ENCODE data around the gene SND1.
"Not testable (repeated sequence)": the region's sequence is repeated elsewhere in the genome, so short reads cannot be mapped to it uniquely, and the experiment has no call there.

SND1 gene

DNA sequence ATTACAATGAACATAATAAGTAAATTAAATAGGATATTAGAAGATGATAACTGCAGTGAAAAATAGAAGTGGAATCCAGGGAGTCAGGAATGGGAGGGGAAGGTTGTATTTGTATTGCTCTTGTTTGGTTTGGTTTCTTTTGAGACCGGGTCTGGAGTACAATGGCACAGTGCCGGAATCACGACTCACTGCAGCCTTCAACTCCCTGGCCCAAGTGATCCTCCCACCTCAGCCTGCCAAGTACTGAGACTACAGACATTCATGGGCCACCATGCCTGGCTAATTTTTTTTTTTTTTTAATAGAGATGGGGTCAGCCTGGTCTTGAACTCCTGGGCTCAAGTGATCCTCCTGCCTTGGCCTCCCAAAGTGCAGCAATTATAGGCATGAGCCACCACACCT lies 439.1 kb downstream of the SND1 start:
- DNase-seq: peak; percentile 15

DNA sequence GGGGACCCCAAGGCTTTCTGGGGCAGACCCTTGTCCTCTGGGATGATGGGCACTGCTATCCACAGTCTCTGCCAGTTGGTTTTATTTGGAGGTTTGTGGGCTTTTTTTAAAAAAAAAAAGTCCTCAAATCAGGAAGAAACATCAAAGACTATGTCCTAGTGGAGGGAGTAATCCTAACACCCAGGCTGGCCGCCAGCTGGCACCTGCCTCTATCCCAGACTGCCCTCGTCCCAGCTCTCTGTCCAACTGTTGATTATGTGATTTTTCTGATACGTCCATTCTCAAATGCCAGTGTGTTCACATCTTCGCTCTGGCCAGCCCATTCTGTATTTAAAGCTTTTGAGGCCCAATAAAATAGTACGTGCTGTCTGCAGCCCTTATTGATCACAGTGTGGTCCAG lies 440.2 kb downstream of the SND1 start:
- DNase-seq: no peak

DNA sequence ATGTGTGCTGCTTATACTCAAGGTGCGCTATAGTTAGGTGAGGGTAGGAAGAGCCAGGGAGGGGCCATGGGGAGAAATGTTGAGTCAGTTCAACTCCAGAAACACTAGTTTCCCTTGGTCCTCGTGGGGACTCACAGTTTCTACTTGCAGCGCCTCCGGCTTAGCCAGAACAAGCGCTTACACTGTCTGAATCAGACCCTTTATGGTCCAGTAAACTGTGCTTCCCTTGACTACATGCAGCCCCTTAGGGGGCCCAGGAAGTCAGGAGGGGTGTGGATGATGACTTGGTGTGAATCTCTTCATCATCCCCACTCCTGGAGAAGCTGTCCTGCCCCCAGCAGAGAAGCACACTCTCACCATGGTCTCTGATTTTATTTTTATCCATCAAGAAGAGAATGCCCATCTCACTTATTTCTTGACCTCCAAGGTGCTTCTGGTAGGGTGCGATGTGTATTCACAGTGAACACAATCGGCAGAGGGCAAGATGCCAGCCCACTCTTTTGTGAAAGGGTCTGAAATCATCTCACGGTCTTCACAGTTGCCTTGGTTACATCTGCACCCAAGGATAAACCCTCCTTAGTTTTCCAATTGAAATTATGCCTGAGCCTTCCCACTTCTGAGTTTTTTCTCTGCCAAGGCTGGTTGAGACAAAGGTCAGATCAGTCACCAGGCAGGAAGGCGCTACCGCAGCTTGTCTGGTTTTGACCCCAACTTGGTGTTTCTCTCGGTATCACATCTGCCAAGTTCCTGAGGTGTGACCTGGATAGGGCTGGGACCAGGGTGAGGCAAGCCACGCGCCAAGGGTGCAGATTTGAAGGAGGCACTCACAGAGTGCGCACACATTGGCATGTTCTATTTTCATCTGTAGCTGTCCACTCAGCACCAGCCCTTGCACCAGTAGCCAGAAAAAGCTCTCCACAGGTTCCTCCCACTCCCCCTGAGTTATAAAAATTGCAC lies 441.9 kb downstream of the SND1 start:
- no peak for DNase-seq

DNA sequence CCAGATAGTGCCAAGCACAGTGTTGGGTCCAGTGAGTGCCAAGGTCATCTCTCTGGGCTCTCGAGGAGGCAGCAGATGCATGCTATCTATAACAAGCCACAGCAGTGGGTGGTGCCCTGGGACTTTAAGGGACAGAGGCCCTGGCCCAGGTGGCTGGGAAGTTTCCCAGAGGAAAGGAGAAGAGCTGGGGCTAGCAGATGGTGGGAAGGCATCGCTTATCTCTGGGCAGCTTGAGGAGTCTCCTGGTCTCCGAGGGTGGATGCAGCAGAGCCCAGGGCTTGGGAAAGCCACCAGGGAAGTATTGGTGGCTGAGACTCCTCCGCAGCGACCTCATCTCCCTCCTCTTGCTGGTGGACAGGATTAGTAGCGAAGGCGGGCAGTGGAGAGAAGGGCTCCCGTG lies 442.7 kb downstream of the SND1 start:
- no peak for DNase-seq

DNA sequence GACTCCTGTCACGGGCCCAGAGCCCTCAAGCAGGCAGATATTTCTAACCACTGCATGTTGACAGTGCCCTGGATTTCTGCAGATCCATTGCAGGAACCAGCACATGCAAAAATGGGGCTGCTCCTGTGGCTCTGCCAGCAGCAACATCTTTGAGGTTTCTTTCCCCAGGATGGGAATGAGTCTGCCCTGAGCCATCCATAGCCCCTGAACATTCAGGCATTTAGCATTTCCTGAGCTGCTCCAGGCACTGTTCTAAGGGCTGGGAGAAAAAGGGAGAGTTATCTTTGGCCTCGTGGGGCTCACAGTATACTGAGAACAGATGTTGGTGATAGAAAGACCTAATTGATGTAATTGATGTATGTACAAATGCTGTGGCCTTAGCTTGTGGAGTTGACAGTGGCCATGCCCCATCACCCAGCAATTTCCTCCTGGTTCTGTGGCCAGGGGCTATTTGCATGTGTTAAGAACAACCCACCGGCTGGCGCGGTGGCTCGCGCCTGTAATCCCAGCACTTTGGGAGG lies 445.3 kb downstream of the SND1 start:
- peak; percentile 16 for DNase-seq

DNA sequence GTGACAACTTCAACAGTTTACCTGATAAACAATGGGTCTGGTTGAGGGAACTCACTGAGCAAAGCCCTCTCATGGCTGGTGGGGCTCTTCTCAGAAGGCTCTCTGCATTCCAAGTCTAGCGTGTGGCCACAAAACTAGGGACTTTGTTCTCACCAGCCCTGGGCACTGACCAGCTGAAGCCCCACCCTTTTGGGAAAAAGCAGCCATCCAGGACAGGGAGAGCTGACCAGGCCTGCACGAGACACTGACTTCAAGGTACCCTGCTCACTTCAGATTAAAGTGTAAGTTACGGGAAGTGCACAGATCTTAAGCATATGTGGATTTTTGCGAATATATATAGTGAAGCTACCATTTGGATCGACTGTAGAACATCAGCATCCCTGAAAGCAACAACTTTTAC lies 446.6 kb downstream of the SND1 start:
- no peak for DNase-seq

DNA sequence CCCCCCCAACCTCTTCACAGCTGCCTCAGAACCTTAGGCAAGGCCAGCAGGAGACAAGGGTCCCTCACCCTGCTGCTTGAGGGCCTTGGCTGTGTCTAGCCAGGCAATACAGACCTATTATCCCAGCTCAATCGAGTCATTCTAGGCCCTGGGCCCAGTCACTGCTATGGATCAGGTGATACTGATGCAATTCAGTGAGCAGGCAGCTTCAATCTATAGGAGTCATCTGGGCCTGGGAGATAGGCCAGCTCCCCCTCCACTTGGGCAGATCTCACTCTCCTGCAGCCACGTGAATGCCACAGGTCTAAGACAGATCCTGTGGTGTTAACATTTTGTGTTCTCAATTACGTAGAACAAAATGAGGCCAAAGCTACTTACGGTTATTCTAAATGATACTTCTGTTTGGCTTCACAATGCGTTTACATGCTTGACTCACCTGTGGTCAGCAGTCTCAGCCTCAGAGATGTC lies 447.2 kb downstream of the SND1 start:
- DNase-seq: peak; percentile 52

DNA sequence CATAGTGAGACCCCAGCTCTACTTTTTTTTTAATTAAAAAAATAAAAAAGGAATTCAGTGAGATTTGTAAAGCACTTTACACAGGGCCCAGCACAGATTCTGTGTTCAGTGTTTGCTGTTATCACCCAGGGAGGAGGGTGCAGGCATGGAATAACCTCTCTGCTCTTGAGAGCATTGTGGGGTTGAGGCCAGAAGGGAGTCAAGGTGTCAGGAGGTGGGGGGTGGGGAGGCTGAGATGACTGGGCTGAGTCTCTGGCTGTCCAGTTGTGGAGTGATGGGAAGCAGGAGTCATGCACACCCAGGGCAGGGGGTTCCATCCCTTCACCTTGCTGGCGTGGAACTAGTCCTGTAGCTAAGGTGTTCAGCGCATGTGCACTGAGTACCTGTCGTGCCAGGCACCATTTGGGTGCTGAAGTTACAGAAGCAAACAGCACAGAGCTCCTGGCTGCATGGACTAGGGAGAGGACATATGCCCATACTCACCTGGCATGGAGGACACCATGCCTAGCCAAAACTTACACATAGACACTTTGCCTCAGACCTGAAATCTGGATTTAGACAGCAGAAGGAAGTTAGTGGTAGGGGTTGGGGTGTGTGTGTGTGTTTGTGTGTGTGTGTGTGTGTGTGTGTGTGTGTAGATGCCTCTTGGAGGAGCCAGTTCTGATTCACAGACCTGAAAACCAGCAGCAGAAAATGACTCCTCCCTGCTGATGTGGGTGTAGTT lies 448.4 kb downstream of the SND1 start:
- DNase-seq: peak; percentile 11

DNA sequence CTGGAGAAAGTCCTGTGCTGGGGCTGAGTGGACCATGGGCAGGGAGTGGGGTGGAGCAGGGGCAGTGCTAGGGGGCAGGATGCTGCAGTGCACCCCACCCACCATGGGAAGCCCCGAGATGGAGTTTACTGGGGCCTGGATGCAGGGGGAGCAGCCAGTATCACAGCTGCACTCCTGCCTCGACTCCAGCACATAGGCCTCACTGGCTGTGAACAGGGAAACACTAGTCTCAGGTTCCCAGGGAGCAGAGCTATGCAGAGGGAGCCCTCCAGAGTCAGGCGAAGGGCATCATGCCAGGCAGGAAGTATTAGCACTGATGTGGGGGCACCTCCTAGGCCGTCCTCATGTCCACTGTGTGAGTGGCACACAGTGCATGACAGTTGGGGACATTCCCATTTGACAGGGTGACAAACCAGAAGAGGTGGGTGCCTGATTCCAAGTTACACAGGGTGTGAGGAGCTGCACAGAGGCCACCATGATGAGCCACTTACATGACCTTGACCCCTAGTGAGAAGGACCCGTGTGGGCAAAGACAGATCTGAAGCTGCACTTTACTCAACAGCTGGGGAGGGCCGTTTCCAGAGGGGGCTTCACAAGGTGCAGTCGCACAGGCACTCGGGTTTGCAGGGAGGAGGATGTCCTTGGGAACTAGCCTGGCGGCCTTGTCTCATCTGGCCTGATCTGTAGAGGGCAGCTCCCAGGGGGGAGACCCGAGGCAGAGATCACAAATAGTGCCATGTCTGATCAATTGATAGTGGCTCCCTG lies 449.1 kb downstream of the SND1 start:
- DNase-seq: no peak

DNA sequence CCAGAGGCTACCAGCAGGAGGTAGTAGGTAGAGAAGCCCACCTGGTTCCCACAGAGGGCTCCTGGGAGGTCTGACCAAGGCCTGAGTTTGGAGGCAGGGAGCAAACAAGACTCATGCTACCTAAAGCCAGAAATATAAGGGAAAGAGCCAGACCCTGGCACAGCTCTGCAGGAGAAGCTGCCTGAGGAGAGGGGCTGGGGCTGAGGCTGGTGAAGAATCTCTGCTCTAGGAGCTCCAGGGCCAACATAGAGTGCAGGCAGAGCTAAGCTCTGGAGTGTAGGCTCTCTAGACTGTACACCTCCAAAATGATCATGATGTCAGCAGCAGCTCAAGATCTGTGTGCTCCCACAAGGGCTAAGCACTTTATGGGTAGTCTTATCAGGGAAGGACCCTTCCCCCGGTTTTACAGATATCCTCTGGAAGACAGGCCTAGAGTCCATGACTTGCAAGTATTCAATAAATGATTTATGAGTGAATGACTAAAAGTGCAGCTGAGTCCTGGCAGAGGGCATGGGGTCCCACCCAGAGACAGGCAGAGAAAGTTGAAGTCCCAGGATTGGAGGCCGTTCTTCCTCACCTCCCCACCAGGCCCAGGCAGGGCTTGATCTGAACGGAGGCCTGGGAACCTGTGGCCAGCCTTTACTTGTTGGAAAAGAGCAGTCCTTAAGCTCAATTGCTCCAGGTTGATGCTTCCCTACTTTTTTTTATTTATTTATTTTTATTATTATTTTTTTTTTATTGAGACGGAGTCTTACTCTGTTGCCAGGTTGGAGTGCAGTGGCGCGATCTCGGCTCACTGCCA lies 450.7 kb downstream of the SND1 start:
- DNase-seq: no peak

DNA sequence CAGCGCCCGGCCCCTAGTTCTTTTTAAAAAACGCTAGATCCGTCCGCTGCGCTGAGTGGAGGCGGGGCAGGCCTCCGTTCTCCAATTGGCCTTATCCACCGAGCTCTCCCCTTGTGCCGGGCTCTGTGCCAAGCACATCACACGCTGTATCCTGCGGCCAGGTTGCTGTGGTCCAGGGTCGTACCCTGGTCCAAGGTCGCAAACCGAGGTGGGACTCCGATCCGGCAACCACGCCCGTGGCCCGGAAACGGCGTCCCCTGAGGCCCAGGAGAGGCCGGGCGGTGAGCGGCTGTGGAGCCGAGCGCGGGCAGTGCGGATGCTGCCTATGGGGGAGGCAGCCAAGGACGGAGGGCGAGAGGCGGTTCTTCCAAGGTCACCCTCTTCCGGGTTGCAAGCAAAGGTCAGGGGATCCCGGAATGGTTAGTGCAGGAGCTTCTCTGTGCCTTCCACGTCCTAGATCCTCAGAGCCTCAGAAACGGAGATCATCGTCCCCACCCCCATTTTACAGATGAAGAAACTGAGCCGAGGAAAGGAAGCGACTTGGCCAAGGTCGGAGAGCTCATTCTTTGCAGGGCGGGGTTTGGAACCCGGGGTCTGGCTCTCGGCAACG lies 451.6 kb downstream of the SND1 start:
- peak; percentile 43 for DNase-seq

DNA sequence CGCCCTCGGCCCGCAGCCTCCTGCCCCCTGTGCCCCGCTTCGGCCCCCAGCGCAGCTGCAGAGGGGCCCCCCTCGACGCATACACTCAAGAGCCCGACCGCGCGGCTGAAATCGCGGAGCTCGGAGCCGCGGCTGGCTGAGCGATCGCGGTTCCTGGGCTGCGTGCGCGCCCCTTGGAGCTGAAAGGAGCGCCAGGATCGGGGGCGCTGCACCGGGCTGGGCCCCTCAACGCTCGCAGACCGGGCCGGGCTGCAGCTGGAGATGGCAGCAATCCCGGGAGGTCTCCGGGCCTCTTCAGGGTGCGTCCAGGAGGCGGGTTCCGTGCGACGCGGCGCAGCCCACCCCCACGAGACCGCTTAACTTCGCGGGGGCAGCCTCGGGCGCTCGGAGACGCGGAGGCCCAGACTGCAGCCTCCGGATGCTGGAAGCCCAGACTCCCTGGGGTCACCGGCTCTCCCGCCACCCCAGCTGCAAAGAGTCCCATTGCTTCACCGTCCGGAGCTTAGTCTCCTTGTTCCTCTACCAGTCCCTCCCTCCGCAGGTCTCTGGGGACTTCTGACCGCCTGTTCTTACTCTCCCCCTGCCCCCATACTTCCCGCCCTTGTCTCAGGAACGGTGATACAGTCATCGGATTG lies 452.2 kb downstream of the SND1 start:
- DNase-seq: peak; percentile 50

DNA sequence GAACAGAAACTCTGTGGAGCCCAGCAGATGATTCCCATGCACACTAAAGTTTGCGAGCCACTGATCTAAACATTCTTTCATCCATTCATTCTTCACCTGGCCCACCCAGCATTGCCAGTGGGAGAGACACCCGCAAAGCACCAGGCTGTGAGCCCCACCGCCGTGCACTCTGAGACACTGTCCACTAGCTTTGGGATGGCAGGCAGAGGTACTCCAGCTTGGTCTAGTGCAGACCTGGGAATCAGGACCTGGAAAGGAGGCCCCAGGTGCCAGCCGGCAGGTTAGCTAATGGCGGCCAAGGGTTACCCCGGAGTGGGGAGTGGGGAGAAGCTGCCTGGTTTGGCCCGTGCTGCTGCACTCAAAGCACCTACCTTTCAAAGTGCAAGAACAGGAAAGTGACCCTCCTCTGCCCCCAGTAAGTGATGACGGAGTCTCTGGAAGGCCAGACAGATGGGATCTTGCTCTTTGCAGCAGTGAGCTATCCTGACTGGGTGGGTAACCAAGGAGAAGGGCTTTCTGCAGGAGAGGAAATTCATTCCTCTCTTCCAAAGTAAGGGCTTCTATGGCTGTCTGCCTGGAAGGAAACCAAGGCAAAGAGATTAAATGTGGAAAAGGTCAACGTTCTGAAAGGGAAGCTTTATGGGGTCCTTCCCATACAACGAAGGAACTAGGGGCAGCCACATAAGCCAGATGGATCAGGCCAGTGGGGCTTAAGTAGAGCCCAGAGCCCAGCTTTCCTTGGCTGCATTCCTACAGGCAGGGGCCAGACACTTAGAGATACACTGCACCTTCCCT lies 453.4 kb downstream of the SND1 start:
- no peak for DNase-seq

DNA sequence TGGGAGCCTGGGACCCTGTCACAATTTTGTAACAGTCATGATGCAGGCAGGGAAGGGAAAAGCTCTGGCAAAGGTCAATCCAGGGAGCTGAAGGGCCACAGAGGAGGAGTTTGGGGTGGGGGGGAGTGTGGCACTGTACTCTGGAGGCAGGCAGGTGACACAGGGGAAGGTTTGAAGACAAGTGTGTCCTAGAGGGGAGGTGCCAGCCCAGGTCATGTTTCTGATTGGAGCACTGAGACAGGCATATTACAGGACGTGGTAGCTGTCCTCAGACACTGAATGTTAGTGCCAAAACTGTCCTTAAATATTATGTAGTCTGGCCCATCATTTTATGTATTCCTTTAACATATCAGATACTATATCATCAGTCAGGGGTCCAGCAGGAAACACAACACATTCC lies 454.8 kb downstream of the SND1 start:
- DNase-seq: no peak

DNA sequence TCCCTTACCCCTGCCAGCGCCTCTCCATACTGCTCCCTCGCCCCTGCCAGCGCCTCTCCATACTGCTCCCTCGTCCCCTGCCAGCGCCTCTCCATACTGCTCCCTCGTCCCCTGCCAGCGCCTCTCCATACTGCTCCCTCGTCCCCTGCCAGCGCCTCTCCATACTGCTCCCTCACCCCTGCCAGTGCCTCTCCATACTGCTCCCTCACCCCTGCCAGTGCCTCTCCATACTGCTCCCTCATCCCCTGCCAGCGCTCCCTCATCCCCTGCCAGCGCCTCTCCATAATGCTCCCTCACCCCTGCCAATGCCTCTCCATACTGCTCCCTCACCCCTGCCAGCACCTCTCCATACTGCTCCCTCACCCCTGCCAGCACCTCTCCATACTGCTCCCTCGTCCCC lies 455.5 kb downstream of the SND1 start:
- DNase-seq: not testable (repeated sequence)

DNA sequence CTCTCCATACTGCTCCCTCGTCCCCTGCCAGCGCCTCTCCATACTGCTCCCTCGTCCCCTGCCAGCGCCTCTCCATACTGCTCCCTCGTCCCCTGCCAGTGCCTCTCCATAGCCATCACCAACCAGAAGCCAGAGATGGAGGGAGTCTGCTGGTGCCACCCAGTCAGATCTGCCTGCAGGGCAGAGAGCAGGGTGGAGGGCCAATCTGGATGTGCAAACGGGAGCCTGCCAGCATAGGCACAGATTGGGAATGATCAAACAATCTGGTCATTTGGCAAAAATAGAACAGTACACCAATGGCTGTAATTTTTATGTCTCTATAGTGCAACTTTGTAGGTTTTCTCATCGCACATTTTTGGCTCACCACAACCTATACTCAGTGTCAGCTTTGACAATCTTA lies 456.1 kb downstream of the SND1 start:
- no peak for DNase-seq

DNA sequence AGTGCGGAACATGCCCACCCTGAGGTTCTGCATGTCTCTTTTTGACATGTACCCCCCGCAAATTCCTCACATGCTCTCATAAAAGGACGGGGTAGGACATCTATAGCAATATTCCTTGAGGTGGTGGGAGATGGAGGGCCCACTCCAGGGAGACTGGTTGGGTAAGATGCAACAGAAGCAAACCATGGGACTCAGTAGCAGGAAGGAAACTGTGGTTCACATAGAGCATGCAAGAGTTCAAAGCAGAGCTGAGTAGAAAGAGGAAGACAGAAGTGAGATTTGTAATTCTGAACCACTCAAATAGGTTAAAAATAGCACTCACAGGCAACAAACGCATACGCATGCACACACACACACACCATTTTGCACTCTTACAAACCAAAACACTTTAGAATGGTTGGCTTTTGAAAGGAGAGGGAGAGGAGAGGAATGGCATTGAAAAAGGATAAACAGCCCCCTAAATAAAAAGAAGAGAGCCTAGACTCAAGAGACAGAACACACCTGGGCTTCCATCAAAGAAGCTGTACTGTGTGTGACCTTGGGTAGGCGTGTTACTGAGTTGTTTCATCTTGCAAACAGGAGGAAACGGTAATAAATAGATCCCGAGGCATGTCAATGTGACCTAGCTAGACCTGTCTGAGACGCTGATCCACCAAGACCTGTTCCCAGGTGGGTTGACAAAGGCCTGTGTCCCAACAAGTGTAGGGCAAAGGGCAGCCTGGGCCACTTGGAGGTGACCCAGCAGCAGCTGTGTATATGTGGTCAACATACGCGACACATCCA lies 456.8 kb downstream of the SND1 start:
- DNase-seq: no peak

DNA sequence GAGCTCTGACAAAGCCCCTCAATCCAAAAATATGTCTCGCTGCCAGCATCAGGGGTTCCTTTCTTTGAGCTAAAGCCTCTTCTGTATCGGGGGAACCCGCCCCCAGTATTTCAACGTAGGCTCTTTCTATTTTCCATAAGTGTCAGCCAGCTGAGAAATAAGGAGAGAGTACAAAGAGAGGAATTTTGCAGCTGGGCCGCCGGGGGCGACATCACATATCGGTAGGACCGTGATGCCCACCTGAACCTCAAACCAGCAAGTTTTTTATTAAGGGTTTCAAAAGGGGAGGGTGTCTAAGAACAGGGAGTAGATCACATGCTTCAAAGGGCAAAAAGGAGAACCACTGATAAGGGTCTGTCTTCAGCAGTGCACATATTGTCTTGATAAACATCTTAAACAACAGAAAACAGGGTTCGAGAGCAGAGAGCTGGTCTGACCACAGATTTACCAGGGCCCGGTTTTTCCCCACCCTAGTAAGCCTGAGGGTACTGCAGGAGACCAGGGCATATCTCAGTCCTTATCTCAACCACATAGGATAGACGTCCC lies 457.5 kb downstream of the SND1 start:
- not testable (repeated sequence) for DNase-seq

Data from fibroblast of skin of right biceps (primary cell).